ENCODE results near the gene NOD1.
A peak's percentile ranks its signal among the peaks of the same experiment; 100 is the strongest.

The NOD1 gene

GRCh38 chr7:30430777-30431176, 47.8 kb downstream of the NOD1 start:
- Histone ChIP-seq H3K27me3 (ENCODE audit: insufficient read depth, poor library complexity, severe bottlenecking) (no peaks in the 10 kb centered on the region), H3K4me3 (replicated peaks; ENCODE audit: insufficient read depth, low read length) (no peak overlapping the region), H3K27ac (replicated peaks) (peak overlapping the region; percentile 66)
- peak in 1 of 2 experiments; percentile 57 for DNase-seq (ENCODE audit: low read depth in 1 of 2, low spot score in 1 of 2)
- TF ChIP-seq REST (IDR thresholded peaks at IDR 0.05; ENCODE audit: insufficient replicate concordance, low read depth) (no peak), SPI1 (IDR thresholded peaks at IDR 0.05; ENCODE audit: borderline replicate concordance, low read depth) (peak; percentile 66; the same call in 1 of the 2 replicates), CTCF (IDR thresholded peaks at IDR 0.05; ENCODE audit: insufficient read depth, low read length) (no peak), POLR2AphosphoS5 (IDR thresholded peaks at IDR 0.05; ENCODE audit: low read depth) (no peak)

GRCh38 chr7:30430276-30430675, 48.3 kb downstream of the NOD1 start:
- TF ChIP-seq POLR2AphosphoS5 (IDR thresholded peaks at IDR 0.05; ENCODE audit: low read depth): no peak
- no peak for TF ChIP-seq CTCF (IDR thresholded peaks at IDR 0.05; ENCODE audit: insufficient read depth, low read length)
- no peak for TF ChIP-seq GABPA (IDR thresholded peaks at IDR 0.05; ENCODE audit: low read depth)
- no peak for TF ChIP-seq SPI1 (IDR thresholded peaks at IDR 0.05; ENCODE audit: borderline replicate concordance, low read depth)
- no peak for TF ChIP-seq REST (IDR thresholded peaks at IDR 0.05; ENCODE audit: insufficient replicate concordance, low read depth)
- peak; percentile 53 to 58 for DNase-seq (ENCODE audit: low read depth in 1 of 2, low spot score in 1 of 2)
- no peak overlapping the region for H3K4me3 ChIP-seq (replicated peaks; ENCODE audit: insufficient read depth, low read length)
- H3K27ac ChIP-seq (replicated peaks): peak overlapping the region; percentile 66
- H3K27me3 ChIP-seq (ENCODE audit: insufficient read depth, poor library complexity, severe bottlenecking): no peaks in the 10 kb centered on the region

GRCh38 chr7:30429156-30429530, 49.4 kb downstream of the NOD1 start:
- DNase-seq (ENCODE audit: low read depth in 1 of 2, low spot score in 1 of 2): no peak
- no peak for TF ChIP-seq GABPA (IDR thresholded peaks at IDR 0.05; ENCODE audit: low read depth)
- no peak for TF ChIP-seq SPI1 (IDR thresholded peaks at IDR 0.05; ENCODE audit: borderline replicate concordance, low read depth)
- TF ChIP-seq POLR2AphosphoS5 (IDR thresholded peaks at IDR 0.05; ENCODE audit: low read depth): no peak
- no peak for TF ChIP-seq CTCF (IDR thresholded peaks at IDR 0.05; ENCODE audit: insufficient read depth, low read length)
- no peak for TF ChIP-seq REST (IDR thresholded peaks at IDR 0.05; ENCODE audit: insufficient replicate concordance, low read depth)
- peak overlapping the region; percentile 66 for H3K27ac ChIP-seq (replicated peaks)
- H3K4me3 ChIP-seq (replicated peaks; ENCODE audit: insufficient read depth, low read length): no peak overlapping the region
- no peaks in the 10 kb centered on the region for H3K27me3 ChIP-seq (ENCODE audit: insufficient read depth, poor library complexity, severe bottlenecking)
